Peyer's patch (tissue), 4 donors: ENCODE results near the gene VPS13A.

Source experiments
- CTCF ChIP-seq, 6 experiments: fragments of 450-650 bp in 4 of 6; fragments of 200-600 bp in 2 of 6; sonication (generic) in 1 of 6; IDR thresholded peaks; one replicate each; pipeline ENCODE4 v1.5.1; 2017 to 2019; ENCODE audit warnings: antibody characterized with exemption in 6 of 6, mild to moderate bottlenecking in 3 of 6, moderate library complexity in 1 of 6
- POLR2A ChIP-seq, 2 donors: fragments of 450-650 bp; IDR thresholded peaks; one replicate each; pipeline ENCODE4 v1.5.1; 2017; ENCODE audit warnings: antibody characterized with exemption in 2 of 2, mild to moderate bottlenecking in 2 of 2, moderate library complexity in 2 of 2

GRCh38 chr9:77305622-77306400 is 128.5 kb downstream of the VPS13A start:
- TF ChIP-seq POLR2A (IDR thresholded peaks at IDR 0.05): no peak
- no peak for TF ChIP-seq CTCF (IDR thresholded peaks at IDR 0.05)
